Ammon's horn (tissue), 1 donor: ENCODE results near the gene GREM2.

Experiments used
- DNase-seq: peaks from one replicate; pipeline ENCODE4 v3.0.0-alpha.2; 2016; ENCODE audit warnings: low spot score

The GREM2 gene

DNA sequence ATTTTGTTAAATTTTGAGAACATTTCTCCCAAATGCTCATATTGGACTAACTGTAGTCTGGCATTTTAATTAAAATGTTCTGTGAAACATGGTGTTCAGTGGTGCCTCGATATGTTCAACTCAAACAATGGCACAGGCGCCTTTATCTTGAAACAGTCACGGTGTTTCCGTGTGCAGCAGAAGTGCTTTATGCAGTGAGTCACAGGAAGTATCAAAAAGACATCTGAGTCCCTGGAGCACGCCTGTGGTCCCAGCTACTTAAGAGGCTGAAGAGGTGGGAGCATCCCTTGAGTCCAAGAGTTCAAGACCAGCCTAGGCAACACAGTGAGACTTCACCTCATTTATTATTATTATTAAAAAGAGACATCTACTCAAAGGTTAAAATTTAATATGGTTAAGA is 52.2 kb downstream of the GREM2 start:
- no peak for DNase-seq

DNA sequence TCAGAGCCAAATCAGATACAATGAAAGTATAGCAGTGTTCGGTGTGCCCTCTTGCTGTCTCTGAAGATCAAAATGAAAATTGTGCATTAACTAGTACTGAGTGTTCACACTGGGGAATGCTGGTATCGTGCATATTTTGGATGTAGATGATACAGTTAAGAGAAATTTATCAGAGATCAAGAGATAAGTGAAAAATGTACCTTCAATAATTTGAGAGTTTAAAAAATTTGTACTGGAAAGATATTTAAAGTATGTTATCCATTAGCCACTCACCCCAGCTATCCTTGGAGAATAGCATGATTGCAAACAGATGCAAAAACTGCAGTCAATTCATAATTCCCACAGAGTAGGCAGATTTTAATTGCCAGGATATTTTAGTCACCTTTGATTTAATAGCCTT is 56.4 kb downstream of the GREM2 start:
- DNase-seq, result no peak

- DNase-seq, result no peak
Observed at GRCh38 chr1:240553351-240553750, 58.6 kb downstream of the GREM2 start.

DNA sequence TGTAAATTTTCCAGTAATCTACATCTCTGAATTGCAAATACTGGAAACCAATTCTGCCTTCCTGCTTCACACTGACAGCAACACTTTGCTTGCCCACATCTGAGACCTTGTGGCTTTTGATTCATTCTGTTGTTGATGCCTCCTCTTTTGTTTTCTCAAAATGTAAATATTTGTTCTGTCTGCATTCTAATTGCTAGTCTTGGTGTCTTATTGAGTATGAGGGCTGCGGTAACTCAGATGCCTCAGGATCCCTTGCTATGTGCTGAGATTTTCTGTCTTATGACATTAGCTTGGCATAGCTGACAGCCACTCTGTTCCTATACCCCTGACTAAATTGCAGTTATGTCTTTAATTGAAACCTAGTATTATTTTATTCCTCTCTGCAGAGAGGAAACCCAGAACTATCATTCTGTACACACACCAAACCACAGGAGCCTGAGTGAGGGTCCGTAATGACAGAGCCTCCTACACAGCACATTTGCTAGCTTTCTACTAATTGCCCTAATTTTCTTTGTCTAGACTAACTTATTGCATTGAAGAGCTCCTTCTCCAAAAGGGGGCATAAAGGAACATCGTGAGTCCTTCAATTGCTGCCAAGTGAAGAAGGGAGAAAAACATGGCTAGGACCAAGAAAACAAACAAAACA is 72.1 kb downstream of the GREM2 start:
- DNase-seq, result no peak

GRCh38 chr1:240538776-240539430 is 73.1 kb downstream of the GREM2 start:
- DNase-seq, result peak; percentile 26

DNA sequence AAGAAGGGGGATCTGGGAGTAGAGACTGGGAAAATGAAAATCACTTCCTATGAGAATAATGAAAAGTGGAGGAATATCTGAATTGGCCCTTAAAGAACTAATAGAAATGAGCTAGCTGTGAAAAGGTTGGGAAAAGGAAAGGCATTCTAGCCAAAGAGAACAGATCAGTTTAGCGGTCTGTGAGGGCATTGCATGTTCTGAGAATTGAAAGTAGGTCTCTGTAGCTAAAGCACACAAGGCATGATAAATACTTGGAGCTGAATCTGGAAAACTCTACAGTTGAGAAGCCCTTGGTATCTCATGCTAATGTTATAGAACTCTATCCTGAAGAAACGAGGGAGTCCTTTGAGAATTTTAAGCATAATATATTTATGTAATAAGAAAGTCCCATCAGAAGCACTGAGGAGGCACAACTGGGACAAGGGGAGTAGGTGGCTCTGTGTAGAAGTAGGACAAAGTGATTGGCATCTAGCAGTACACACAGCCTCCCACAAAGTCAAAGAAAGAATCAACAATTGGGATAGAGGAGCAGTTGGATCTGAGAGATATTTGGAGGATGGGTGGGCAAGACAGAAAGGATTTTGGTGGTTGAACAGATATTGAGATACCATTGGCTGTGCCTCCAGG is 78.7 kb downstream of the GREM2 start:
- DNase-seq, result no peak

DNA sequence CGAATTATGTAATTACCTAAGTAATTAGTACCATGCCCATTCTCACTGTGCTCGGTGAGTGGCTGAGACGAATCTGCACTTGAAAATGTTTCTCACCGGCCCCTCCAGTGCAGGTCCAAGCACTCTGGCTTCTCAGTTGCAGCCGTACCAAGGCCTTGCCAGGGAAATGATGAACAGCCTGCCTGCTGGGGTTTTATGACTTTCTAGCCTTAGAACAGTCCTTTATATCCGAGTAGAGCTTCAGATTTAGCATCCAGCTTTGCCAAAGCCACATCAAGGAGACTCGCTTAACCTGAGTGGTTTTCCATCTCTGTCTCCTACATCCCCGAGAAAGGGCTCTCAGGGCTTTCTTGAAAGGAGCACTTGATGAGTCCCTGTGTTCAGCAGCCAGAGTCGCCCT is 83.4 kb downstream of the GREM2 start:
- DNase-seq, result no peak

DNA sequence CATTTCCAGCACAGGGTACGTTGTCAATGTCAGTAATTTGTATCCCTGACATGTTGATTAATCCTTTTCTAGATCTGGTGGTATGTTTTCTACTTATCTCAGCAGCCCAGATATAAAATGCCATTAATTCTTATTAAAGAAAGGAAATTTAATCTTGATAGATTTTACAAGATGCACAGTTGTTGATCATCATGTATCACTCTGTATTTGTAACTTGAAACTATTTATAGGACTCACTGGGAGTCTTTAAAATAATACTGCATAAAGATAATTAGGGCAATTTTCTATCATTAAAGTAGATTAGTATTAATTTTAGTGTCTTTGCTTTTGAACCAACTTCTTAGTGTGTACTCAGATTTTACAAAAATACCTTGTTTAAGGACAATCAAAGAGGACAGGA is 84.9 kb downstream of the GREM2 start:
- DNase-seq, result no peak

- DNase-seq, result no peak
Observed at GRCh38 chr1:240526312-240526711, 85.6 kb downstream of the GREM2 start.

- DNase-seq, result no peak
Observed at GRCh38 chr1:240524356-240525069, 87.4 kb downstream of the GREM2 start.

GRCh38 chr1:240522122-240522822 is 89.7 kb downstream of the GREM2 start:
- DNase-seq, result no peak

- no peak for DNase-seq
Observed at GRCh38 chr1:240517891-240518290, 94.1 kb downstream of the GREM2 start.

DNA sequence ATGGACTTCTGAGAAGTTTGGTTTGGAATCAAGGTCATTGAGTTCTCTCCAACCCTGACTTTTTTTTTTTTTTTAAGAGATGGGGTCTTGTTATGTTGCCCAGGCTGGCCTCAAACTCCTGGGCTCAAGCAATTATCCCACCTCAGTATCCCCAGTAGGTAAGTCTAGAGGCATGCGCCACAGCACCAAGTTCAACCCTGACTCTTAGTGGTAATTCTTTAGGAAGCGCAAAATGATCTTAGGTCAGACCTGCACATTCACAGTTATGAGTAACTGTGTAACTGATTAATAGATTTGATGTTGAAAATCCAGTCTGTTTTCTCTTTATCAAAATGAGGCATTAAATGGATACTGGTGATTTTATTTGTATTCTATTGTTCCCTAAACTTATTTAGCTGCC is 95.9 kb downstream of the GREM2 start:
- no peak for DNase-seq

DNA sequence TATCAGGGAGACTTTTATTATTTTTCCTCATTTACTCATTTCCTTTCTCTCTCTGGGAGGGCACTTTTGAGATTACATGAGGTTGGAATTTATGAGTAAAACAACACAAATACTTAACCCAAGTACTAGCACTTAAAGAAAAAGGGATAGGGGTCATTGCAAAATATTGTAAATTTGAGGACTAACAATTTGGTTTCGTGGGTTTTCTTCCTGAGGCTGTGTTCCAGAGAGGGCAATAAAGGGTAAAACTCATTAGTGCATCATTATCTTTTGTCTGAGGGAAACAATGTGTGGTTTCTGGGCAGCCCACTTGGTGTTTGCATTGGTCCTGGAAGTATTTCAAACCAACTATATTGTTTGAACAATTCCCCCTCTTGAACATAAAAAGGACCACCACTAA is 96.5 kb downstream of the GREM2 start:
- DNase-seq, result no peak

DNA sequence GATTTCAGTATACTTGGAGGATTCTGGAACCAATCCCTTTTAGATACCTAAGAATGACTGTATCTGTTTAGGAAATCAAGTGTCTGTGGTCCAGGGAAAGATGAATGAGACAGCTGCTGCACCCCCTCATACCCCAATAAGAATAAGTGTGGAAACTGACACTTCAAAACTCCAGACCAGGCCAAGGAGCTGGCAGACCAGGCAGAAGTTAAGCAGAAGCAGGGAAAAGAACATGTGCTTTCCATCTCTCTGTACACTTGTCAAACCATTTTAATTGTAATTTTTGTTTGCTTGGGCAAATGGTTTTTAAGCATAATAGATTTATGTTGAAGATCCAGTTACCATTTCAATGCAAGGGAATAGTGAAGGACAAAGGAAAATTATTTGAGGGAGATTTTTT is 100.2 kb downstream of the GREM2 start:
- DNase-seq, result no peak

DNA sequence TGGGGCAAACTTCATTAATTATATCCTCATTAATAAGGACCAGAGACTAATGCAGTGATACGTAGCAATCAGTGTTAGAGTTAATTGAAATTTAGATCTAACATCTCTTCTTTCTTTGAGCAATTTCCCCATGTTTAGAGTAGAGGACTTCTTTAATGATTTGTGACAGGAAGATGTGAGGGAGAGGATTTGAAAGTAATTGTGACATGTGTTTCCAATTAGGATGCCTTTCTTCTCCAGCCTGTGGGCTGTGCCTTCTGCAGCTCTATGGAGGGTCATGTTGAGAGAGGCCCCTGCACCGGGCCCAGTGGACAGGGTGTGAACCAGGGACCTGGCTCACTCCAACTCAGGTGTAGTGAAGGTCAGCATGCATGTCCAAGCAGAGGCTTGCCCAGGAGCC is 103.0 kb downstream of the GREM2 start:
- no peak for DNase-seq

GRCh38 chr1:240508201-240508600 is 103.8 kb downstream of the GREM2 start:
- DNase-seq, result no peak

DNA sequence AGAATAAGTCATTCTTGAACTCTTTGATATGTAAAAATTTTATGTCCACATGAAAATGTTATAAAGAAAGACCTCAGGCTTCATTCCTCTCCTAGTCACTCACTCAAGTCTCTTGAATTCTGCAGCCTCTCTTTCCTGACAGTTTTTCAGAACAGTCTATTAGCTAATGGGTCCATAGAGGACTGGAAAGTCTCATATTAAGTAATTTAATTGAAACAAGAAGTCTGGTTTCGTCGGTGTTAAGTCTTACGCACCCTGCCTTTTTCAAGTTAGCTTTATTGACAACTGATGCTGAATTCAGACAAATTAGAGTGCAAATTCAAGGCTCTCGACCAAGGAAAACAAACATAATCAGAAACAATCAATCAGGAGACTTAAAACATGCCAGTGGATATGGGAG is 105.8 kb downstream of the GREM2 start:
- DNase-seq, result no peak

GRCh38 chr1:240503558-240503957 is 108.4 kb downstream of the GREM2 start:
- DNase-seq, result no peak

GRCh38 chr1:240503036-240503435 is 108.9 kb downstream of the GREM2 start:
- DNase-seq, result no peak

- DNase-seq, result no peak
Observed at GRCh38 chr1:240501115-240501514, 110.8 kb downstream of the GREM2 start.

GRCh38 chr1:240500647-240501046 is 111.3 kb downstream of the GREM2 start:
- DNase-seq, result no peak
